Measurements from ENCODE around the gene MOAP1.

DNA sequence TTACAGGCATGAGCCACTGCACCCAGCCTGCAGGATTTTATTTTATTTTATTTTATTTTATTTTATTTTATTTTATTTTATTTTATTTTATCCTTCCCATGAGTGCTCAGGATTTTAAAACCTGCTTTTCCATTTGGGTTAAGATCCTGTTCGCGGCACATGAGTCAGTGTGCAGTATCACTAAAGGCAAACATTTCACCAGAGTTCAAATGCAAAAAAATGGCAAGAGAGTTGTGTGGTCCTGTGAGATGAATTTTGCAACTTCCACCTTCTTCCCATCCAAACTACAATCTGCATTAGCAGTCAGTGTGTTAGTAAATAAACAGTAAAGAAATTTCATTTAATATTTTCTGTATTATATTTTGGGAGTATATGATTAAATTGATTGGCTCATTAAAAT lies 29.0 kb downstream of the MOAP1 start:
- TF ChIP-seq, protein P1, sequence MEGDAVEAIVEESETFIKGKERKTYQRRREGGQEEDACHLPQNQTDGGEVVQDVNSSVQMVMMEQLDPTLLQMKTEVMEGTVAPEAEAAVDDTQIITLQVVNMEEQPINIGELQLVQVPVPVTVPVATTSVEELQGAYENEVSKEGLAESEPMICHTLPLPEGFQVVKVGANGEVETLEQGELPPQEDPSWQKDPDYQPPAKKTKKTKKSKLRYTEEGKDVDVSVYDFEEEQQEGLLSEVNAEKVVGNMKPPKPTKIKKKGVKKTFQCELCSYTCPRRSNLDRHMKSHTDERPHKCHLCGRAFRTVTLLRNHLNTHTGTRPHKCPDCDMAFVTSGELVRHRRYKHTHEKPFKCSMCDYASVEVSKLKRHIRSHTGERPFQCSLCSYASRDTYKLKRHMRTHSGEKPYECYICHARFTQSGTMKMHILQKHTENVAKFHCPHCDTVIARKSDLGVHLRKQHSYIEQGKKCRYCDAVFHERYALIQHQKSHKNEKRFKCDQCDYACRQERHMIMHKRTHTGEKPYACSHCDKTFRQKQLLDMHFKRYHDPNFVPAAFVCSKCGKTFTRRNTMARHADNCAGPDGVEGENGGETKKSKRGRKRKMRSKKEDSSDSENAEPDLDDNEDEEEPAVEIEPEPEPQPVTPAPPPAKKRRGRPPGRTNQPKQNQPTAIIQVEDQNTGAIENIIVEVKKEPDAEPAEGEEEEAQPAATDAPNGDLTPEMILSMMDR (IDR thresholded peaks at IDR 0.05; ENCODE audit: poor library complexity, severe bottlenecking) = no peak
- TF ChIP-seq, protein P2, sequence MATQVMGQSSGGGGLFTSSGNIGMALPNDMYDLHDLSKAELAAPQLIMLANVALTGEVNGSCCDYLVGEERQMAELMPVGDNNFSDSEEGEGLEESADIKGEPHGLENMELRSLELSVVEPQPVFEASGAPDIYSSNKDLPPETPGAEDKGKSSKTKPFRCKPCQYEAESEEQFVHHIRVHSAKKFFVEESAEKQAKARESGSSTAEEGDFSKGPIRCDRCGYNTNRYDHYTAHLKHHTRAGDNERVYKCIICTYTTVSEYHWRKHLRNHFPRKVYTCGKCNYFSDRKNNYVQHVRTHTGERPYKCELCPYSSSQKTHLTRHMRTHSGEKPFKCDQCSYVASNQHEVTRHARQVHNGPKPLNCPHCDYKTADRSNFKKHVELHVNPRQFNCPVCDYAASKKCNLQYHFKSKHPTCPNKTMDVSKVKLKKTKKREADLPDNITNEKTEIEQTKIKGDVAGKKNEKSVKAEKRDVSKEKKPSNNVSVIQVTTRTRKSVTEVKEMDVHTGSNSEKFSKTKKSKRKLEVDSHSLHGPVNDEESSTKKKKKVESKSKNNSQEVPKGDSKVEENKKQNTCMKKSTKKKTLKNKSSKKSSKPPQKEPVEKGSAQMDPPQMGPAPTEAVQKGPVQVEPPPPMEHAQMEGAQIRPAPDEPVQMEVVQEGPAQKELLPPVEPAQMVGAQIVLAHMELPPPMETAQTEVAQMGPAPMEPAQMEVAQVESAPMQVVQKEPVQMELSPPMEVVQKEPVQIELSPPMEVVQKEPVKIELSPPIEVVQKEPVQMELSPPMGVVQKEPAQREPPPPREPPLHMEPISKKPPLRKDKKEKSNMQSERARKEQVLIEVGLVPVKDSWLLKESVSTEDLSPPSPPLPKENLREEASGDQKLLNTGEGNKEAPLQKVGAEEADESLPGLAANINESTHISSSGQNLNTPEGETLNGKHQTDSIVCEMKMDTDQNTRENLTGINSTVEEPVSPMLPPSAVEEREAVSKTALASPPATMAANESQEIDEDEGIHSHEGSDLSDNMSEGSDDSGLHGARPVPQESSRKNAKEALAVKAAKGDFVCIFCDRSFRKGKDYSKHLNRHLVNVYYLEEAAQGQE (IDR thresholded peaks at IDR 0.05; ENCODE audit: borderline replicate concordance) = no peak
